Osteoblast (primary cell): ENCODE measurements around the gene GNAQ. TPM values are rescaled to one million over a fixed set of nuclear protein-coding genes. Genes with fewer than 3 reads are reported as not detected.

Experiments
- DNase-seq: peaks from one replicate; pipeline ENCODE4 v3.0.0; 2011; ENCODE audit warnings: low spot score, mixed read lengths; ENCODE audit not compliant: insufficient read length; ENCODE audit errors: missing footprints
- H2AFZ ChIP-seq: 2 replicates; pipeline ENCODE4 v1.6.0; 2011; ENCODE audit warnings: mild to moderate bottlenecking, low read length
- H3K27ac ChIP-seq: 2 replicates; pipeline ENCODE4 v1.5.1; 2011; ENCODE audit warnings: mild to moderate bottlenecking, low read depth, low read length, moderate library complexity
- H3K27me3 ChIP-seq: 2 replicates; pipeline ENCODE4 v1.6.0; 2012; ENCODE audit warnings: mild to moderate bottlenecking, control low read depth, inconsistent platforms, low read length, moderate library complexity; ENCODE audit not compliant: insufficient read depth
- H3K36me3 ChIP-seq: 2 replicates; pipeline ENCODE4 v1.5.1; 2011; ENCODE audit warnings: mild to moderate bottlenecking, low read length, control low read depth, moderate library complexity; ENCODE audit not compliant: insufficient read depth
- H3K4me1 ChIP-seq: 2 replicates; pipeline ENCODE4 v1.5.1; 2011; ENCODE audit warnings: mild to moderate bottlenecking, low read length, control low read depth, moderate library complexity; ENCODE audit not compliant: insufficient read depth
- H3K4me2 ChIP-seq: 2 replicates; pipeline ENCODE4 v1.6.0; 2011; ENCODE audit warnings: mild to moderate bottlenecking, low read length; ENCODE audit not compliant: insufficient read depth
- H3K4me3 ChIP-seq: fragments of 200-600 bp; sonication (generic); 3 replicates; pipeline ENCODE4 v1.5.1; 2012; ENCODE audit warnings: mild to moderate bottlenecking, low read length, inconsistent platforms; ENCODE audit not compliant: insufficient read depth
- H3K79me2 ChIP-seq: 2 replicates; pipeline ENCODE4 v1.6.0; 2012; ENCODE audit warnings: mild to moderate bottlenecking, low read length, control low read depth, inconsistent platforms; ENCODE audit not compliant: insufficient read depth
- H3K9me3 ChIP-seq: 2 replicates; pipeline ENCODE4 v1.5.1; 2011; ENCODE audit warnings: low read depth, low read length, control low read depth
- H4K20me1 ChIP-seq: 2 replicates; pipeline ENCODE4 v1.6.0; 2012; ENCODE audit warnings: mild to moderate bottlenecking, low read length, control low read depth; ENCODE audit not compliant: insufficient read depth
- total RNA-seq: library from RNA; depleted of rRNA; stranded (reverse); fragments of >200 nt; gene quantifications from 2 replicates; pipeline ENCODE4 v1.2.3, GENCODE V29; 2012
- TF ChIP-seq, protein P1 (sequence below): IDR thresholded peaks from 2 replicates; pipeline ENCODE4 v1.5.1; 2011; ENCODE audit warnings: mild to moderate bottlenecking, low read depth, low read length, moderate library complexity; ENCODE audit errors: extremely low read depth

The GNAQ gene
- total RNA-seq, 1 donor, result 64.8 TPM

DNA sequence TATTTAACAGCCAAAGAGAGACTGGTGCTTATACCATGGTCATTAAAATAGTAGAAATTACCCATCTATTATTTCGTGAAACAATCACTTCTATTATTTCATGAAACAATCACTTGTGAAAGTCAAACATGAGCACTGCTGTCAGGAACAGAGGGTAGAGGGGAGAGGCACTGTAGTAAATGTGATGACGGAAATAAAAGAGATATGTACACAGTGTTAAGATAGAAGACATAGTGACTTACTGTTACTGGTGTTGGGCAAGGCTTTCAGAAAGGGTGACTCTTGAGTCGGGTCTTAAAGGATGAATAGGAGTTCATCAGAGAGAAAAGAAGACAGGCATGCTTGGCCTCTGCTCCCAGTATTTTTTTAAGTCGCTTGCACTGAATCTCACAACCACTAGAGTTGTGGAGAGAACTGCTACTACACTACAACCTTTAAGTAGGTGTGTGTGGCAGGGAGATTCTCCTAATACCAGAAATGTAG is 220.9 kb downstream of the GNAQ start:
- Histone ChIP-seq H3K36me3 (no peaks in the 10 kb centered on the region), H3K4me1 (peaks cover 16% of the 10 kb centered on the region), H3K27ac (no peak overlapping the region), H3K79me2 (peaks cover 17% of the 10 kb centered on the region), H4K20me1 (no peaks in the 10 kb centered on the region), H3K27me3 (no peaks in the 10 kb centered on the region), H3K4me3 (no peak overlapping the region), H3K9me3 (no peaks in the 10 kb centered on the region), H2AFZ (no peak overlapping the region), H3K4me2 (no peak overlapping the region)
- DNase-seq, result no peak
- TF ChIP-seq, protein P1, sequence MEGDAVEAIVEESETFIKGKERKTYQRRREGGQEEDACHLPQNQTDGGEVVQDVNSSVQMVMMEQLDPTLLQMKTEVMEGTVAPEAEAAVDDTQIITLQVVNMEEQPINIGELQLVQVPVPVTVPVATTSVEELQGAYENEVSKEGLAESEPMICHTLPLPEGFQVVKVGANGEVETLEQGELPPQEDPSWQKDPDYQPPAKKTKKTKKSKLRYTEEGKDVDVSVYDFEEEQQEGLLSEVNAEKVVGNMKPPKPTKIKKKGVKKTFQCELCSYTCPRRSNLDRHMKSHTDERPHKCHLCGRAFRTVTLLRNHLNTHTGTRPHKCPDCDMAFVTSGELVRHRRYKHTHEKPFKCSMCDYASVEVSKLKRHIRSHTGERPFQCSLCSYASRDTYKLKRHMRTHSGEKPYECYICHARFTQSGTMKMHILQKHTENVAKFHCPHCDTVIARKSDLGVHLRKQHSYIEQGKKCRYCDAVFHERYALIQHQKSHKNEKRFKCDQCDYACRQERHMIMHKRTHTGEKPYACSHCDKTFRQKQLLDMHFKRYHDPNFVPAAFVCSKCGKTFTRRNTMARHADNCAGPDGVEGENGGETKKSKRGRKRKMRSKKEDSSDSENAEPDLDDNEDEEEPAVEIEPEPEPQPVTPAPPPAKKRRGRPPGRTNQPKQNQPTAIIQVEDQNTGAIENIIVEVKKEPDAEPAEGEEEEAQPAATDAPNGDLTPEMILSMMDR, result no peak

DNA sequence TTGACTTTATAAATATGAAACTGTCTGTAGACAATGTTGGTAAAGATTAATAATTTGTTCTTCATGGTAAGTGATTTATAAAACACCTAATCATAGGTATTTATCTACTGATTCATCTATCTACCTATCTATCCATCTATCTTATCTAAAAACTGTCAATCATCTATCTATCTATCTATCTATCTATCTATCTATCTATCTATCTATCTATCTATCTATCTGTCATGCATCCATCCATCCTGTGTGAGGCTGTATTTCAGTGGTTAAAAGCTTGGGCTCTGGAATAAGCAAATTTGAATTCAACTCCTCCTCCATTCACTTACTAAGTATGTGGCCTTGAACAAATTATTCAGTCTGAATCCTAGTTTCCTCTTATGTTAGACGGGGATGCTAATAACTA is 221.6 kb downstream of the GNAQ start:
- Histone ChIP-seq H3K4me3 (no peak overlapping the region), H3K36me3 (no peaks in the 10 kb centered on the region), H2AFZ (no peak overlapping the region), H3K27ac (no peak overlapping the region), H4K20me1 (no peaks in the 10 kb centered on the region), H3K79me2 (peaks cover 18% of the 10 kb centered on the region), H3K4me2 (no peak overlapping the region), H3K9me3 (no peaks in the 10 kb centered on the region), H3K27me3 (no peaks in the 10 kb centered on the region), H3K4me1 (peaks cover 16% of the 10 kb centered on the region)
- no peak for DNase-seq
- TF ChIP-seq, protein P1, result no peak

DNA sequence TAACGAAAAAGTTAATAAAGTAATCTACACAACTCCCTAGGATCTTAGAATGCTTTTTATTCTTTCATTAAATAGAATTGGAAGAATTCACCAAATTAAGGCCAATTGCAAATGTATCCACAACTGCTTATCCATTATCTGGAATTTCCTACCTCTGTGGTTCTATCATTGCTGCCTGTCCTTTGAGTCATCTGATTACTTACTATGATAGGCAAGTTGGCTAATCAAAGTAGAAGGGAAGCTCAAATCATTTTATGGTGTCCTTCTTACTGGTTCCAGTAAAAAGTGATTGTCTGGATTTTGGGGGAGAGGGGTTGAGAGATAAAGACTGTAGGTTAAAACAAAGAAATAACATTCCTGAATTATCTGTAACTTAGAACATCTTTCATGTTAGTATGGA is 222.1 kb downstream of the GNAQ start:
- Histone ChIP-seq H3K4me3 (no peak overlapping the region), H3K4me2 (no peak overlapping the region), H3K9me3 (no peaks in the 10 kb centered on the region), H3K27me3 (no peaks in the 10 kb centered on the region), H3K4me1 (peaks cover 16% of the 10 kb centered on the region), H4K20me1 (no peaks in the 10 kb centered on the region), H3K79me2 (peaks cover 19% of the 10 kb centered on the region), H2AFZ (no peak overlapping the region), H3K36me3 (no peaks in the 10 kb centered on the region), H3K27ac (no peak overlapping the region)
- DNase-seq, result no peak
- TF ChIP-seq, protein P1, result no peak

DNA sequence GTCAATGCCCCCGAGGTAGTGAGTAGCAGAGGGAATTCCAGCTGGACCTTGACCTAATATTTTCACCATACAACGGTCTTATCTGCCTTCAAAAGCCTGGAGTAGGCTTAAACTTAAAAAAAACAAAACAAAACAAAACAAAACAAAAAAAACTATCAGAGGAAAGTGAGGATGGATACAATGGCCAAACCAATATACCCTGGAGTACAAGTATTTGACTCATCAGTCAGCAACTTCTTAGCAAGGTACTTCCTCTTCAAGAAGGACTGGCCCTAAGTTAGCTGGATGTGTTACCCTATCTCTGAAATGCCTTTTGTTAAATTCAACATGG is 222.9 kb downstream of the GNAQ start:
- TF ChIP-seq, protein P1, result no peak
- H3K4me3 ChIP-seq, result no peak overlapping the region
- H3K36me3 ChIP-seq, result no peaks in the 10 kb centered on the region
- peaks cover 16% of the 10 kb centered on the region for H3K79me2 ChIP-seq
- H3K27ac ChIP-seq, result no peak overlapping the region
- no peaks in the 10 kb centered on the region for H3K9me3 ChIP-seq
- H4K20me1 ChIP-seq, result no peaks in the 10 kb centered on the region
- no peak overlapping the region for H3K4me2 ChIP-seq
- H3K27me3 ChIP-seq, result no peaks in the 10 kb centered on the region
- DNase-seq, result no peak
- H3K4me1 ChIP-seq, result peaks cover 16% of the 10 kb centered on the region
- H2AFZ ChIP-seq, result no peak overlapping the region
